ENCODE data around the gene GINS3.

Gene GINS3

DNA sequence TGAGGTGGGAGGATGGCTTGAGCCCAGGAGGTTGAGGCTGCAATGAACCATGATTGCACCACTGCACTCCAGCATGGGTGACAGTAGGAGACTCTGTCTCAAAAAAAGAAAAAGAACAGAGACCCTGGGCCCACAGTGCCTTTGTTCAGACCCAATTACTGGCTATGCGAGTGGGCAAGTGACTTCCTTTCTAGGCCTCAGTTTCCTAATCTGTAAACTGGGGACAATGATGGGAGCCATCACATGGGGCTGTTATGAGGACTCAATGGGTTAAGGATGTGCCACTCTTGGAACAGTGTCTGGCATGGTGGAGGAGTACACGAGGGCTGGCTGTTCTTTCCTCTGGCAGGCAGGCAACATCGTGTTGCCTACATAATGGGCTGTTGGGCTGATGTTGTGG is 60.4 kb downstream of the GINS3 start:
- no peak overlapping the region for H3K4me3 ChIP-seq (ENCODE audit: low read length, poor library complexity, severe bottlenecking)
- no peaks in the 10 kb centered on the region for H4K20me1 ChIP-seq (ENCODE audit: insufficient read depth, low read length, poor library complexity, severe bottlenecking)
- H3K9me3 ChIP-seq (ENCODE audit: insufficient read depth, low read depth, low read length), result no peaks in the 10 kb centered on the region
- H3K36me3 ChIP-seq (ENCODE audit: insufficient read depth, low read length), result no peaks in the 10 kb centered on the region
- TF ChIP-seq EZH2phosphoT487 (IDR thresholded peaks at IDR 0.05; ENCODE audit: borderline replicate concordance), result no peak
- no peaks in the 10 kb centered on the region for H3K27me3 ChIP-seq (ENCODE audit: insufficient read depth, low read length, poor library complexity, severe bottlenecking)
- H3K4me1 ChIP-seq (ENCODE audit: insufficient read depth, low read length, poor library complexity, severe bottlenecking), result peaks cover 9% of the 10 kb centered on the region
- H3K79me2 ChIP-seq (ENCODE audit: insufficient read depth, low read length), result no peaks in the 10 kb centered on the region
- H3K4me2 ChIP-seq (ENCODE audit: low read depth, low read length, poor library complexity, severe bottlenecking), result no peak overlapping the region
- no peaks in the 10 kb centered on the region for H3F3A ChIP-seq (ENCODE audit: low read depth)
- H3K9me2 ChIP-seq (replicated peaks; ENCODE audit: low read depth, low read length), result no peaks in the 10 kb centered on the region
- no peak overlapping the region for H3K9ac ChIP-seq (ENCODE audit: low read depth, low read length, poor library complexity, severe bottlenecking)
- H2AFZ ChIP-seq (ENCODE audit: low read length), result no peak overlapping the region

DNA sequence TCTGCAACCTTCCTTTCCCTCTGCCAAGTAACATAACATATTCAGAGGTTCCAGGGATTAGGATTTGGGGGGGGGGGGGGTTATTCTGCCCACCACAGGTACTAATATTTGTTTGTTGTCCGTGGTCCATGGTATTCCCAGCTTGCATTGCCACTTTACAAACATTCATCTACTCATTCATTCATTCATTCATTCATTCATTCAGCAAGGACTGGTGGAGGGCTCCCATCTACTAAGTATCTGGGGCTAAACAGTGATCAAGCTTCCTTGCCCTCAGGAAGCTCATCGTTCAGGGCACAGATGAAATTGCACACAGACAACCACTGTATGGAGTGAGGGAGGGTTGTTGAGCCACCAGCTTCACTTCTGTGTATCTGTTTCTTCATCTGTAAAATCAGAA is 61.9 kb downstream of the GINS3 start:
- Histone ChIP-seq H3K9me3 (ENCODE audit: insufficient read depth, low read depth, low read length) (no peaks in the 10 kb centered on the region), H3K9me2 (replicated peaks; ENCODE audit: low read depth, low read length) (no peaks in the 10 kb centered on the region), H3K79me2 (ENCODE audit: insufficient read depth, low read length) (no peaks in the 10 kb centered on the region), H3F3A (ENCODE audit: low read depth) (no peaks in the 10 kb centered on the region), H4K20me1 (ENCODE audit: insufficient read depth, low read length, poor library complexity, severe bottlenecking) (no peaks in the 10 kb centered on the region), H3K27me3 (ENCODE audit: insufficient read depth, low read length, poor library complexity, severe bottlenecking) (no peaks in the 10 kb centered on the region), H3K4me3 (ENCODE audit: low read length, poor library complexity, severe bottlenecking) (no peak overlapping the region), H3K36me3 (ENCODE audit: insufficient read depth, low read length) (no peaks in the 10 kb centered on the region), H2AFZ (ENCODE audit: low read length) (no peak overlapping the region), H3K4me1 (ENCODE audit: insufficient read depth, low read length, poor library complexity, severe bottlenecking) (peaks cover 9% of the 10 kb centered on the region), H3K4me2 (ENCODE audit: low read depth, low read length, poor library complexity, severe bottlenecking) (no peak overlapping the region), H3K9ac (ENCODE audit: low read depth, low read length, poor library complexity, severe bottlenecking) (no peak overlapping the region)
- TF ChIP-seq, protein P1, sequence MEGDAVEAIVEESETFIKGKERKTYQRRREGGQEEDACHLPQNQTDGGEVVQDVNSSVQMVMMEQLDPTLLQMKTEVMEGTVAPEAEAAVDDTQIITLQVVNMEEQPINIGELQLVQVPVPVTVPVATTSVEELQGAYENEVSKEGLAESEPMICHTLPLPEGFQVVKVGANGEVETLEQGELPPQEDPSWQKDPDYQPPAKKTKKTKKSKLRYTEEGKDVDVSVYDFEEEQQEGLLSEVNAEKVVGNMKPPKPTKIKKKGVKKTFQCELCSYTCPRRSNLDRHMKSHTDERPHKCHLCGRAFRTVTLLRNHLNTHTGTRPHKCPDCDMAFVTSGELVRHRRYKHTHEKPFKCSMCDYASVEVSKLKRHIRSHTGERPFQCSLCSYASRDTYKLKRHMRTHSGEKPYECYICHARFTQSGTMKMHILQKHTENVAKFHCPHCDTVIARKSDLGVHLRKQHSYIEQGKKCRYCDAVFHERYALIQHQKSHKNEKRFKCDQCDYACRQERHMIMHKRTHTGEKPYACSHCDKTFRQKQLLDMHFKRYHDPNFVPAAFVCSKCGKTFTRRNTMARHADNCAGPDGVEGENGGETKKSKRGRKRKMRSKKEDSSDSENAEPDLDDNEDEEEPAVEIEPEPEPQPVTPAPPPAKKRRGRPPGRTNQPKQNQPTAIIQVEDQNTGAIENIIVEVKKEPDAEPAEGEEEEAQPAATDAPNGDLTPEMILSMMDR (conservative IDR thresholded peaks at IDR 0.05; ENCODE audit: low read length), result no peak
- no peak for TF ChIP-seq EZH2phosphoT487 (IDR thresholded peaks at IDR 0.05; ENCODE audit: borderline replicate concordance)

DNA sequence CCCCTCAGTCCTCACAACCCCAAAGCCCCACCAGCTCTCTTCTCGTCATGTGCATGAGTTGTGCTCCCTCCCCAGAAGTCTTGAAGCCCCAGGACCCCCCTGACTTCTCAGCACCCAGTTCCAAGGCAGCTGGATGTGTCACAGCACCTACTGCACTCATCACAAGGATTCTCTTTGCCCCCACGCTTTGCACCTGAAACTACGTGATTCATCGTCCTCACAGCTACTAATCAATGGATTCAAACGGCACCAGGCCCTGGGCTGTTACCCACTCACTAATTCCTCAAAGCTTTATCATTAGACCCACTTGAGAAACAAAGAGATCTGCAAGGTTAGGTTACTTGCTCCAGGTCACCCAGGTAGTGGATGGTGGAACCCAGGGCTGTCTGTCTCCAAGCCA is 62.6 kb downstream of the GINS3 start:
- Histone ChIP-seq H3K4me2 (ENCODE audit: low read depth, low read length, poor library complexity, severe bottlenecking) (no peak overlapping the region), H3K4me1 (ENCODE audit: insufficient read depth, low read length, poor library complexity, severe bottlenecking) (peaks cover 4% of the 10 kb centered on the region), H3F3A (ENCODE audit: low read depth) (no peaks in the 10 kb centered on the region), H3K27me3 (ENCODE audit: insufficient read depth, low read length, poor library complexity, severe bottlenecking) (no peaks in the 10 kb centered on the region), H4K20me1 (ENCODE audit: insufficient read depth, low read length, poor library complexity, severe bottlenecking) (no peaks in the 10 kb centered on the region), H3K4me3 (ENCODE audit: low read length, poor library complexity, severe bottlenecking) (no peak overlapping the region), H3K9me2 (replicated peaks; ENCODE audit: low read depth, low read length) (no peaks in the 10 kb centered on the region), H3K9ac (ENCODE audit: low read depth, low read length, poor library complexity, severe bottlenecking) (no peak overlapping the region), H3K79me2 (ENCODE audit: insufficient read depth, low read length) (no peaks in the 10 kb centered on the region), H2AFZ (ENCODE audit: low read length) (no peak overlapping the region), H3K36me3 (ENCODE audit: insufficient read depth, low read length) (no peaks in the 10 kb centered on the region), H3K9me3 (ENCODE audit: insufficient read depth, low read depth, low read length) (no peaks in the 10 kb centered on the region)
- no peak for TF ChIP-seq EZH2phosphoT487 (IDR thresholded peaks at IDR 0.05; ENCODE audit: borderline replicate concordance)
- TF ChIP-seq, protein P1 (conservative IDR thresholded peaks at IDR 0.05; ENCODE audit: low read length), result no peak

All from Loucy (cell line).